GM12874 (cell line): Measurements from ENCODE around the gene GGPS1.

Source experiments
- TF ChIP-seq, protein P1 (sequence below): IDR thresholded peaks from 2 replicates; pipeline ENCODE4 v1.5.1; 2011; ENCODE audit warnings: low read depth, mild to moderate bottlenecking, control low read depth, low read length, moderate library complexity; ENCODE audit not compliant: insufficient read depth

The GGPS1 gene

DNA sequence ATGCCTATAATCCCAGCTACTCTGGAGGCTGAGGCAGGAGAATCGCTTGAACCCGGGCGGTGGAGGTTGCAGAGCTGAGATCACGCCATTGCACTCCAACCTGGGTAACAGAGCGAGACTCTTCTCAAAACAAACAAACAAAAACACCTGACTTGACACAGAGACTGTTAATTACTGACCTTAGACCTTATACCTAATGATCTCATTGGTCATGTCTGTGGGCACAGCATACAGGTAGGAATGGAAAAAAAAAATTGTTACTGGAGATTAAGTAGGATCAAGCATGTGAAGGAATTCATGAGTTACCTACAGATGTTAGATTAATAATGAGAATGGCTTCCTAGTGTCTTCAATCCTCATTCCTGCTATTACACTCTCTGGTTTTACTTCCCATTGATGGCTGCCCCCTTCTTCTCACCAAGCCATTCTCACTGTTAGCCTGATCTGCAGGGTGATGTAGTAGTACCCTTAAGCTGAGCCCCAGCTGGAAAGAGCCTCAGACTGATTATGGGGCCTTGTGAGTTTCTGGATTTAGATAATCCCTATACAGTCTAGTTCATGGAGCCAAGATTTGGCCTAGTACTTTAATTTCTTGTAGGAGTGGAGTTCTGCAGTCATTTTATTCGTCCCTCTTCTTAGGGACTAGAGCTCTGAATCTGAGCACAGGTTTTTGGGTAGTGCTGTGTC lies 47.7 kb downstream of the GGPS1 start:
- TF ChIP-seq, protein P1, sequence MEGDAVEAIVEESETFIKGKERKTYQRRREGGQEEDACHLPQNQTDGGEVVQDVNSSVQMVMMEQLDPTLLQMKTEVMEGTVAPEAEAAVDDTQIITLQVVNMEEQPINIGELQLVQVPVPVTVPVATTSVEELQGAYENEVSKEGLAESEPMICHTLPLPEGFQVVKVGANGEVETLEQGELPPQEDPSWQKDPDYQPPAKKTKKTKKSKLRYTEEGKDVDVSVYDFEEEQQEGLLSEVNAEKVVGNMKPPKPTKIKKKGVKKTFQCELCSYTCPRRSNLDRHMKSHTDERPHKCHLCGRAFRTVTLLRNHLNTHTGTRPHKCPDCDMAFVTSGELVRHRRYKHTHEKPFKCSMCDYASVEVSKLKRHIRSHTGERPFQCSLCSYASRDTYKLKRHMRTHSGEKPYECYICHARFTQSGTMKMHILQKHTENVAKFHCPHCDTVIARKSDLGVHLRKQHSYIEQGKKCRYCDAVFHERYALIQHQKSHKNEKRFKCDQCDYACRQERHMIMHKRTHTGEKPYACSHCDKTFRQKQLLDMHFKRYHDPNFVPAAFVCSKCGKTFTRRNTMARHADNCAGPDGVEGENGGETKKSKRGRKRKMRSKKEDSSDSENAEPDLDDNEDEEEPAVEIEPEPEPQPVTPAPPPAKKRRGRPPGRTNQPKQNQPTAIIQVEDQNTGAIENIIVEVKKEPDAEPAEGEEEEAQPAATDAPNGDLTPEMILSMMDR = no peak

DNA sequence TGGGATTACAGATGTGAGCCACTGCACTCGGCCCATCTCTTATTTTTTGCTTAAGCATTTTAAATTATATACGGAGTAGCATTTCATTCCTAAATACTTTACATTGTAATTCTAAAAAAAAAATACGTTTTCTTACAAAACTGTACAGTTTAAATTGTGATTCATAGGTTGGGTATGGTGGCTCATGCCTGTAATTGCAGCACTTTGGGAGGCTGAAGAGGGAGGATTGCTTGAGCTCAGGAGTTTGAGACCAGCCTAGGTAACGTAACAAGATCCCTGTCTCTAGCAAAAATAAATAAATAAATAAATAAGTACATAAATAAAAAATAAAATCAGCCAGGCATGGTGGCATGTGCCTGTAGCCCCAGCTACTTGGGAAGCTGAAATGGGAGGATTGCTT lies 63.5 kb downstream of the GGPS1 start:
- TF ChIP-seq, protein P1 = no peak
